ENCODE results near the gene RTTN. TPM values are rescaled to one million over a fixed set of nuclear protein-coding genes. Genes with fewer than 3 reads are reported as not detected.

RTTN gene
- total RNA-seq, 2 experiments from 2014 or later = 27.0 to 27.2 TPM

DNA sequence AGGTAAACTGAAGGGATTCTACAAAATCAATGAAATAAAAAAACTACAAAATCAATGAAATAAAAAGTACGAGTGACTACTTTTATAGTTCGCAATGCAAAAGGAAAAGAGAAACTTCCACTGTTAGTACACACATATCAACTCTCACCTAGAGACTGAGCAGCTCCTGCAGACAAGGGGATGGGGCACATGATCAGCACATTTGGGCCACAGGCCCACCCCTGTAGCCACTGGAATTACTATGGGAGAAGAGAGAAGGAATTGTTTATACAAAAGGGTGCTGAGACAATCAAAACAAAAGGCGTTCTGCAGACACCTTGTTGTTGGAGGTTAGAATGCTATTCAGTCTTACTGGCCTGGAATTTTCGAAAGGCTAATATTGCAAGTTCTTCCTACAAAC, 223.1 kb downstream of the RTTN start:
- no peak overlapping the region for H3K27ac Mint-ChIP-seq
- H3K27me3 Mint-ChIP-seq = no peaks in the 10 kb centered on the region
- H3K9me3 Mint-ChIP-seq = peaks cover 13% of the 10 kb centered on the region
- ChIA-PET POLR2A (interaction anchor here (1.1 to 1.5 kb wide), 2 partner anchors 16 to 25 kb away, joined by 4 to 5 read pairs; no protein-coding TSS in a partner anchor), CTCF (interaction anchor here (1.1 to 1.9 kb wide), 3 partner anchors 27 to 48 kb away, joined by 3 to 5 read pairs (median 3); no protein-coding TSS in a partner anchor)
- peaks cover 47% of the 10 kb centered on the region for H3K4me1 Mint-ChIP-seq (ENCODE audit: low read depth)
- intact Hi-C loops (cut with micrococcal nuclease) = no loop called here
- no peak for DNase-seq
- H3K4me3 Mint-ChIP-seq = no peak overlapping the region
- TF ChIP-seq, protein P1, sequence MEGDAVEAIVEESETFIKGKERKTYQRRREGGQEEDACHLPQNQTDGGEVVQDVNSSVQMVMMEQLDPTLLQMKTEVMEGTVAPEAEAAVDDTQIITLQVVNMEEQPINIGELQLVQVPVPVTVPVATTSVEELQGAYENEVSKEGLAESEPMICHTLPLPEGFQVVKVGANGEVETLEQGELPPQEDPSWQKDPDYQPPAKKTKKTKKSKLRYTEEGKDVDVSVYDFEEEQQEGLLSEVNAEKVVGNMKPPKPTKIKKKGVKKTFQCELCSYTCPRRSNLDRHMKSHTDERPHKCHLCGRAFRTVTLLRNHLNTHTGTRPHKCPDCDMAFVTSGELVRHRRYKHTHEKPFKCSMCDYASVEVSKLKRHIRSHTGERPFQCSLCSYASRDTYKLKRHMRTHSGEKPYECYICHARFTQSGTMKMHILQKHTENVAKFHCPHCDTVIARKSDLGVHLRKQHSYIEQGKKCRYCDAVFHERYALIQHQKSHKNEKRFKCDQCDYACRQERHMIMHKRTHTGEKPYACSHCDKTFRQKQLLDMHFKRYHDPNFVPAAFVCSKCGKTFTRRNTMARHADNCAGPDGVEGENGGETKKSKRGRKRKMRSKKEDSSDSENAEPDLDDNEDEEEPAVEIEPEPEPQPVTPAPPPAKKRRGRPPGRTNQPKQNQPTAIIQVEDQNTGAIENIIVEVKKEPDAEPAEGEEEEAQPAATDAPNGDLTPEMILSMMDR (IDR thresholded peaks at IDR 0.05) = no peak
- no peak for ATAC-seq
- peaks cover 45% of the 10 kb centered on the region for H3K36me3 Mint-ChIP-seq (ENCODE audit: low read depth)

DNA sequence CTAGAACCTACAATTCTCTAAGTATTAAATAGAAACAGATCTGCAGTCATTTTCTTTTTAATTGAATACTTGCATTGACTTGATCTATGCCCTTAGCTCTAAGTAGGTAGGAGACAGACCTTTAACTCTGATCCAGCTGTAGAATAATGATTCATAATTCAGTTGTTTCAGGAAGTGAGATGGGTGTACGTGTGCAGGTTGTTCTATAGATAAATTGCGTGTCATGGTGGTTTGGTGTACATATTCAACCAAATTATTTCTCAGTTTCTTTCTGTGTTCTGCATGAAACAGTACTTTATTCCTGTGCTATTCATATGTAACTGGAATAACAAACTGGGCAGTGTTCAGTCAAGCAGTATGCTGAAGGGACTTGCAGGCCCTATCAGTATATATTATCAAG, 223.5 kb downstream of the RTTN start:
- DNase-seq (no peak), ATAC-seq (peak; percentile 80)
- Mint-ChIP-seq H3K4me3 (no peak overlapping the region), H3K27me3 (no peaks in the 10 kb centered on the region), H3K36me3 (ENCODE audit: low read depth) (peaks cover 46% of the 10 kb centered on the region), H3K4me1 (ENCODE audit: low read depth) (peaks cover 47% of the 10 kb centered on the region), H3K27ac (peak overlapping the region; percentile 13), H3K9me3 (peaks cover 15% of the 10 kb centered on the region)
- ChIA-PET CTCF (interaction anchor here (1.1 to 1.9 kb wide), 3 partner anchors 27 to 47 kb away, joined by 3 to 5 read pairs (median 3); no protein-coding TSS in a partner anchor), POLR2A (interaction anchor here (1.1 to 1.5 kb wide), 2 partner anchors 17 to 25 kb away, joined by 4 to 5 read pairs; no protein-coding TSS in a partner anchor)
- intact Hi-C loops (cut with micrococcal nuclease) = loop anchor here (2.0 kb wide), 1 partner anchor 37 kb away; no protein-coding TSS in a partner anchor
- TF ChIP-seq, protein P1 (IDR thresholded peaks at IDR 0.05) = no peak

DNA sequence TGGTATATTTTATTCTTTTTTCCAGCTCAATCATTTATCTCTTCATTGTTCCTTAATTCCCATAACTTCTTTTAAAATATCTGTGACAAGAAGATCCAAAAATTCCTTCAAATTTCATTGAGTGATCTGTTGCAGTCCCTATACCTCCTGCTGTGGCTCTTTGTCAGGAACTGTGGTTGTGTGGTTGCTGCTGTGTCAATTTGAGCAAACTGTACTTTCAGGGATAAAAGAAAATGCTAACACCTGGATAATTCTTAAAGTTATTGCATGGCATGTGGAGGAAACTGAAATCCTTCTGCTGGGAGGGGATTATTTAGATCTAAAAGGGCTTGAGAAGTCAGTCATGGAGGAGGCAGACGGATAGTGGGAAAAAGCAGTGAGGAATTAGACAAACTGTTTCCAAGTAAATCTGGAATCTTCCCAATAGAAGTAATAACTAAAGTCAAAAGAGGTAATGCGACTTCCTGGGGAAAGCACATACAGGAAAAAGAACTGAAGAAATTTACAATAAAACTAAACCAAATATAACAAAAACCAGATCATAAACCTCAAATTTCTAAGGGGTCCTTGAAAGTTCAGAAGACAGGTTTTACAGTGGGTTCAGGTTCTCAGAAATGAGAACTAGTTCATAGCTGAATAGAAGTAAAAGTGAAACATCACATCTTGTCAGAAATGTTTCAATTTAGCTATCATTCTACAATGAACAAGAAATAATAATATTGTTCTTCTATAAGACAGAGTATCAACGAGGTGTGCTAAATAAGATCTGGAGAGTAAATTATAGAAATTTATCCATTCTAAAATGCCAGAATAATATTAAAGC, 224.3 kb downstream of the RTTN start:
- H3K4me3 Mint-ChIP-seq = peak overlapping the region; percentile 8
- TF ChIP-seq, protein P1 (IDR thresholded peaks at IDR 0.05) = no peak
- H3K9me3 Mint-ChIP-seq = peaks cover 18% of the 10 kb centered on the region
- peak; percentile 50 for ATAC-seq
- peaks cover 47% of the 10 kb centered on the region for H3K4me1 Mint-ChIP-seq (ENCODE audit: low read depth)
- ChIA-PET POLR2A (interaction anchor here (0.6 to 1.5 kb wide), 6 partner anchors 9 to 108 kb away, joined by 3 to 7 read pairs (median 4); no protein-coding TSS in a partner anchor), CTCF (interaction anchor here (1.2 to 1.9 kb wide), 3 partner anchors 37 to 46 kb away, joined by 3 to 5 read pairs (median 3); no protein-coding TSS in a partner anchor)
- H3K27me3 Mint-ChIP-seq = no peaks in the 10 kb centered on the region
- DNase-seq = no peak
- intact Hi-C loops (cut with micrococcal nuclease) = loop anchor here (2.0 kb wide), 1 partner anchor 36 kb away; no protein-coding TSS in a partner anchor
- peak overlapping the region; percentile 71 for H3K27ac Mint-ChIP-seq
- H3K36me3 Mint-ChIP-seq (ENCODE audit: low read depth) = peaks cover 47% of the 10 kb centered on the region

DNA sequence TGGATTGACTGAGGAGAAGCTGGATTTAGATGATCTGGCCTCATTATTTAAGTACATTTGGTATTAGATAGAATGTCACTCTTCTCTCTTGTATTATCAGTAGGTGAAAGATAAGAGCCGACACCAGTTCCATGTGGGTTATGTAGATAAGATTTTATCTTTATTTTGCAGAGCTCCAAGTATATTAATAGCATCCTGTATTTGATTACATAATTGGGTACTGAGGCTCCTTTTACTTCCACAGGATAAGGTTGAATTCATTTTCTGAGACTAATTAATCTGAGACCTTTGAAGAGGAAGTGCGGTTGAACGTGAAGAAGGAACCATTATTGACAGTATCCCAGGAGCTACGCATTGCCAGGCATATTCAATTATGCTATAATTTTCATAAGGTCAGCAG, 225.0 kb downstream of the RTTN start:
- Mint-ChIP-seq H3K4me1 (ENCODE audit: low read depth) (peaks cover 47% of the 10 kb centered on the region), H3K36me3 (ENCODE audit: low read depth) (peaks cover 48% of the 10 kb centered on the region), H3K4me3 (no peak overlapping the region), H3K27ac (no peak overlapping the region), H3K9me3 (peaks cover 18% of the 10 kb centered on the region), H3K27me3 (no peaks in the 10 kb centered on the region)
- ATAC-seq (no peak), DNase-seq (no peak)
- POLR2A ChIA-PET = interaction anchor here (0.6 to 1.5 kb wide), 4 partner anchors 9 to 107 kb away, joined by 3 to 7 read pairs (median 3); no protein-coding TSS in a partner anchor
- CTCF ChIA-PET = interaction anchor here (1.2 to 1.9 kb wide), 2 partner anchors 37 to 46 kb away, joined by 3 to 5 read pairs; no protein-coding TSS in a partner anchor
- TF ChIP-seq, protein P1 (IDR thresholded peaks at IDR 0.05) = no peak
- intact Hi-C loops (cut with micrococcal nuclease) = loop anchor here (2.0 kb wide), 1 partner anchor 36 kb away; no protein-coding TSS in a partner anchor

Data from activated CD8-positive, alpha-beta T cell treated with anti-CD3 and anti-CD28 coated beads for 36 hours (primary cell).